ENCODE data around the gene TXNRD1. TPM values are rescaled to one million over a fixed set of nuclear protein-coding genes. Genes with fewer than 3 reads are reported as not detected.
A peak's percentile ranks its signal among the peaks of the same experiment; 100 is the strongest.
"Not testable (repeated sequence)": the region's sequence is repeated elsewhere in the genome, so short reads cannot be mapped to it uniquely, and the experiment has no call there.

TXNRD1 gene
- total RNA-seq, 1 donor from 2014 or later: 398 TPM

GRCh38 chr12:104242546-104243206 lies 27.1 kb downstream of the TXNRD1 start:
- DNase-seq: no peak

DNA sequence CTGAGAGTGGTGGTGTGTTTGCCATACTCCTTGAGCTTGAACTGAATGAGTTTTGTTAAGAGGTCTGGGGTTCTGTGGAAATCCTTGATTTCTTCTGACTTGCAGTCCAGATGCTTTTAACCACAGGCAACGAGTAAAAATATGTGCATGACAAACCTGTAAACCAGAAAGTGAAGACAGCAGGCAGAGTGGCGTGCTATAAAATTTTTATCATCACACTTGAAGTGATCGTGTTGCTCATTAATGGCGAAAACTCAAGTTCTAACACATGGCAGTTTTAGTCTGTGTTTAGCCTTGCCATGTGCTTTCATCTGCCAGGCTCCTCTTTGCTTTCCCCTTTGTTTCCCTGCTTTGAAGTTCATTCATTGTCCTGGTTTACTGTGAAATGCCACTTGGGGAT lies 28.0 kb downstream of the TXNRD1 start:
- no peak for DNase-seq

- no peak for DNase-seq
Measured at GRCh38 chr12:104243971-104244370, 28.4 kb downstream of the TXNRD1 start.

GRCh38 chr12:104247698-104248097 lies 32.1 kb downstream of the TXNRD1 start:
- no peak for DNase-seq

- no peak for DNase-seq
Measured at GRCh38 chr12:104248444-104248843, 32.9 kb downstream of the TXNRD1 start.

DNA sequence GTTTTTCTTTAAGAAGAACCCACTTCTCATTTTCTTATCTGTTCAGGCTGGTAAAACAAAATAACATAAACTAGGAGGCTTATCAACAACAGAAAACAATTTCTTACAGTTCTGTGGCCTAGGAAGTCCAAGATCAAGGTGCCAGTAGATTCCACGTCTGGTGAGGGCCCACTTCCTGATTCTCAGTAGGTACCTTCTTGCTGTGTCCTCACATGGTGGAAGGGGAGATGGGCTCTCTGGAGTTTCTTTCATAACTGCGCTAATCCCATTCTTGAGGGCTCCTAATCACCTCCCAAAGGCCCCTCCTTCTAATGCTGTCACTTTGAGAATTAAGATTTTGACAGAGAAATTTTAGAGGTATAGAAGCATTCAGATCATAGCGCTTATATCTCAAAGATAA lies 33.4 kb downstream of the TXNRD1 start:
- no peak for DNase-seq

GRCh38 chr12:104249898-104250297 lies 34.3 kb downstream of the TXNRD1 start:
- DNase-seq: no peak

DNA sequence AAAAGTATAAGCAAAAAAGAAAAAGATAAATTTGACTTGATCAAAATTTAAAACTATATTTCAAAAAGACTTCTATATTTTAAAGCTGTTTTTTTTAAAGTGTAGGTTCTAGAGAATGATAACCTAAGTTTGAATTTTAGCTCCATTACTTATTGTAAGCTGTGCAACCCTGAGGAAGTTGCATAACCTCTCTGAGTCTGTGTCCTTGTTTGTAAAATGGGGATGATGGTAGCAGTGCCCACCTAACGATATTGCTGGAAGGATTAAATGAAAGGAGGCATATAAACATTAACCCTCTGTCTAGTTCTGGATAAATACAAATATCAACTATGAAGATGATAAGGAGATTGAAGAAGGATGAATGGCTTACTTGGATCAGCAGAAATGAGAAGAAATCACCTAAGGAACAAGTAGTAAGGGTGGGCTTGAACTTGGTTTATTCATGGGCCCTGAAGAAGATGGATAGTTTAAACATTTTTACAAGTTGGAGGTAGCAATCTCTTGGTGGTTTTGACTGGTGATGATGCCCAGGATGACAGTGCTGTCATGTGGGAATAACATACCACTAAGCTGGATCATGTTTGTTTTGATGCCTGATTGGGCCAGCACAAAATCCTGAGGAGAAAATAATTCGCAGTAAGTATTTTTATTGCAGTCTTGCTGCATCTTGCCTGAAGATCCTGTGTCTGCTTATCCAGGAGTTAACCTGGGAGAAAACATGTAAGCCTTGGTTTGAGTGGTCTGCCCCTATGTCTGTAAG lies 35.0 kb downstream of the TXNRD1 start:
- DNase-seq: no peak

GRCh38 chr12:104257913-104258472 lies 42.4 kb downstream of the TXNRD1 start:
- no peak for DNase-seq

DNA sequence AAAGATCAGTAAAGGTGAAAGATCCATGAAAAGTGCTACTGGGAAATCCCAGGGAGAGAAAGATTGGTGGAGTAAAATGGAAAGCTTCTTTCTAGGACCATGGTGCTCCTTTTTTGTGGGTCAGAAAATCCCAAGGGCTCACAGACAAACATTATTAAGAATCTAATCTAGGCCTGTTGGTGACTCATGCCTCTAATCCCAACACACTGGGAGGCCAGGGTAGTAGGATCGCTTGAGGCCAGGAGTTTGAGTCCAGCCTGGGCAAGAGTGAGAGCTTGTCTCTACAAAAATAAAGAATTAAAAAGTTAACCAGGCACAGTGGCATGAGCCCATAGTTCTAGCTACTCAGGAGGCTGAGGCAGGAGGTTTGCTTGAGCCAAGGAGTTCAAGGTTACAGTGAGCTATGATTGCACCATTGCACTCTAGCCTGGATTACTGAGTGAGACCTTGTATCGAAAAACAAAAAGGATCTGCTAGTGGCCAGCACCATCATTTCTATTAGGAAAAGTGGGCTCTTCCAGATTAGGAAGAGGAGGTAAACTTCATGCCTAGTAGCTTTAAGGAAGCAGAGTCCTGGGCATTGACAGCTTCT lies 43.0 kb downstream of the TXNRD1 start:
- DNase-seq: no peak

- no peak for DNase-seq
Measured at GRCh38 chr12:104263026-104263425, 47.4 kb downstream of the TXNRD1 start.

DNA sequence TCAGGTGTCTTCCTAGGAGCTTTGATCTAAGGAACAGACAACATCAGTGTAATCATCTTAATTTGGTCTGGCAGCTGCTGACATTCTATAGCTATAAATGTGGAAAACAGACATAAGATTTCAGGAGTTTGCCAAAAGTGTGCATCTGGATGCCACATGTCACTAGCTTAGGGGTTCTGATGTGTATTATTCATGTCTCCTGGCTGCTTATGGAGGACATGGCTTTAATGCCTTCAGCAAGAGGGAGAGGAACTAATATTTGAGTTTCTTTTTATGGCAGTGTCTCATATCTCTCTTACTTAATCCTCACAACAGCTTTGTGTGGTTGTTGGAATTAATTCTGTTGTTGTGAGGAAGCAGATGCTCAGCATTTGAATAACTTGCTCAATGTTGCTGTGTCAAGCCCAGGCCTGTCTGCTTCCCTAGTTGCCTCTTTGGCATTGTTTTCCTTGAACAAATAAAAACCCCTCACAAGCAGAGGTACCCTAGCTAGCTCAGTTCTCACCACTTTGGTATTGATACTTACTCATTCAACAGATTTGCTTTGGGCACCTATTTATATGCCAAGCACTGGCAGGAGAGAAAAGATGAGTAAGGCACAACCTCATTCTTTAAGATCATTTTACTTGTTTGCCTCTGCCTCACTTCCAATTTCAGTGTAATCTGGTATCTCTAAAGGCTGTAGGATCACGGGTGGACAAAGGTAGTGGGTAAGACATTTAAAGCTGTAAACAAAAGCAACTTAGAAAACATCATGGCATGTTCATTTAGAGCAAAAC lies 48.2 kb downstream of the TXNRD1 start:
- peak; percentile 20 for DNase-seq

- not testable (repeated sequence) for DNase-seq
Measured at GRCh38 chr12:104265436-104265835, 49.9 kb downstream of the TXNRD1 start.

- no peak for DNase-seq
Measured at GRCh38 chr12:104272938-104273337, 57.4 kb downstream of the TXNRD1 start.

DNA sequence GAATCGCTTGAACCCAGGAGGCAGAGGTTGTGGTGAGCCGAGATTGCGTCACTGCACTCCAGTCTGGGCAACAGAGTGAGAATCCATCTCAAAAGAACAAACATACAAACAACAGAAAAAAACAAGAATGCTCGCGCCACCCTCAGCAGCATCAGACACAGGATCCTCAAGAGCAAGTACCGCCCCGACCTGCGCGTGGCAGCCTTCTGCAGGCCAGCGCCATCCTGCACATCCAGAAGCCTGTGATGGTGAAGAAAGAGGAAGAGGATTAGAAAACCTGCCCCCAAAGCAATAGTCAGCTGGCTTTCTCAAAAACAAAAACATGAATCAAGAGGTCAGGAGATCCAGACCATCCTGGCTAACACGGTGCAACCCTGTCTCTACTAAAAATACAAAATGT lies 57.9 kb downstream of the TXNRD1 start:
- DNase-seq: no peak

GRCh38 chr12:104274811-104275210 lies 59.2 kb downstream of the TXNRD1 start:
- DNase-seq: no peak

DNA sequence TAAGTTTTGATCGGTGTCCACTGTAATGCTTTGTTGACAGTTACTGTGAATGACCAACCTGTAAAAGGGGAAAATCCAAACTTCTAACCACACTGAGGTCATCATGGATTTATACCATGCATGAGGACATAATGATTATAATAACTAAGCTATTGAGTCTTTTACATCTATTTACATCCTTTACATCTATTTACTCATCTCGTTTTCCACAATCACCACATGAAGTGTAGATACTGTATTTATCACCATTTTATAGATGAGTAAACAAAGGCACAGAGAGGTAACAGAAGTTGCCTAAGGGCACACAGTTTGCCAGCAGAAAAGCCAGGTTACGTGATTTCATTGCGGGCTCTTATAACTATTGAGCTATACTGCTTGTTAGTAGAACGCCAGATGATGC lies 60.1 kb downstream of the TXNRD1 start:
- no peak for DNase-seq

- DNase-seq: no peak
Measured at GRCh38 chr12:104276273-104277131, 60.9 kb downstream of the TXNRD1 start.

- no peak for DNase-seq
Measured at GRCh38 chr12:104279164-104279563, 63.6 kb downstream of the TXNRD1 start.

DNA sequence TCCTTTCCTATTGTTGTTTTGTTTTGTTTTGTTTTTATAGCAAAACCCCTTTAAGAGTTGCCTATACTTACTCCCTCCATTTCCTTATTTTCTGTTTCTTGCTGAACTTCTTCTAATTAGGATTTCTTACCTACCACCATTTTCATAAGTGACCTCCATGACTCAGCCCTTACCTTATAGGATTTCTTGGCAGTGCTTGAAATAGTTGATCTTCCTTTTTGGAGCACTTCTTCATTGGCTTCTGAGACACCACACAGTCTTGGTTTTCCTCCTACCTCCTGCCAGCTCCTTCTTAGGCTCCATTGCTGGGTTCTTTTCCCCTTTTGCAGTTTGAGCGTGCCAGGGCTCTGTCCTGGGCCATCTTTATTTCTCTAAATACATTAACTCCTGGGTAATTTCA lies 64.5 kb downstream of the TXNRD1 start:
- no peak for DNase-seq

DNA sequence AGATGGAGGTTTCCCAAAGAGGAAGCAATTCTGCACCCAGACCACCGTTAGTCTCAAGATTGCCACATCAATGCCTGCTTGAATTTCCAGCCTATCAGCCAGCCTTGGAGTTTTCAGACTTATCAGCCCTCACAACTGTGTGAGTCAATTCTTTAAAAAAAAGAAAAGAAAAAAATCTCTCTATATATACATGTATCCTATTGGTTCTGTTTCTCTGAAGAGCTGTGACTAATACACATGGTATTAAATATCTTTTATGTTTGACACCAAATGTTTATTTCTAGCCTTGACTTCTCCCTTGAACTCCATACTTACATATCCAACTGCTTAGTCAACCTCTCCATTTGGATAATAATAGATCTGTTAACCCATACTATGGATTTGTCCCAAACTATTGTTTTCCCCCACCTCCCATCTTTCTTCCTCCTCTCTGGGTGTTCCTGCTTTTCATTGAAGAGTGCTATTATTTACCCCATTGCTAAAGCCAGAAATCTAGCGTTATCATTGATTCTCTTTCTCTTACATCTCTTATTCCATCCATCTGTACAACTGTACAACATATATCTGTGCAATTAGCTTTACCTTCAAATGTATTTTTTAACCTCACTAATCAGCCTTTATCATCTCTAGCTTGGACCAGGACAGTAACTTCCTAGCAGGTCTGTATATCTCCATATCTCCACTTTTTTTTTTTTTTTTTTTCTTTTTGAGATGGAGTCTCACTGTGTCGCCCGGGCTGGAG lies 65.3 kb downstream of the TXNRD1 start:
- DNase-seq: peak; percentile 73

Data from dermis blood vessel endothelial cell (primary cell).